Measurements from ENCODE around the gene IL19. TPM values are rescaled to one million over a fixed set of nuclear protein-coding genes. Genes with fewer than 3 reads are reported as not detected.
"Not testable (repeated sequence)": the region's sequence is repeated elsewhere in the genome, so short reads cannot be mapped to it uniquely, and the experiment has no call there.

IL19 gene
- total RNA-seq, 2 donors from 2014 or later: not detected

DNA sequence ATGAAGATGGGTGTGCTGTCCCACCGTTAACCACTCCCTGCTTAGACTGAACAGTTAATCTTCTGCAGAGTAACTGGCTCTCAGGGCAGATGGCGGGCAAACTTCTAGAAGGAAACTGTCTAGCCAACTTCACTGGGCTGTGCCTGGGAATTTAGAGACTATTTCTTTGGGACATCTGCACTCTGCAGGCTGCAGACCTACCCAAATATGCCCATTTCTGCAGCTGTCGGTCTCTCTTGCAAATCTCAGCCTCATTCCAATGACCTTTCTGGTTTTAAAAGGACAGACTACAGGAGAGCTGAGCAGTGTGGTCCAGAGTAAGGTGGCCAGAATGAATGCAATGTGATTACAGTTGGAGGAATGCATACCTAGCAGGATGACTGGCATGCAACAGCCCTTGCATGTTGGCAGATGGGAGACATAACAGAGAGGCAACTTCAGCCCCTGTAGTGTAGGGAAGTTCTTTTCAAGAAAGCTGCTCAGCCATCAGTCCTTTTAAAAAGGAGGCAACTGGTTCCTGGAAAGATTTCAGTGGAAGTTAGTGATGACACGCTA, 68.5 kb downstream of the IL19 start:
- no peak overlapping the region for H3K4me3 Mint-ChIP-seq
- H3K27me3 Mint-ChIP-seq (ENCODE audit: low read depth): peaks cover 20% of the 10 kb centered on the region
- no peak overlapping the region for H3K27ac Mint-ChIP-seq
- H3K9me3 Mint-ChIP-seq: no peaks in the 10 kb centered on the region
- no peaks in the 10 kb centered on the region for H3K36me3 Mint-ChIP-seq (ENCODE audit: insufficient read depth in 2 of 2)
- DNase-seq (no peak), ATAC-seq (replicated peaks in 1 of 2) (no peak)
- peaks cover 10% of the 10 kb centered on the region for H3K4me1 Mint-ChIP-seq (ENCODE audit: low read depth)

DNA sequence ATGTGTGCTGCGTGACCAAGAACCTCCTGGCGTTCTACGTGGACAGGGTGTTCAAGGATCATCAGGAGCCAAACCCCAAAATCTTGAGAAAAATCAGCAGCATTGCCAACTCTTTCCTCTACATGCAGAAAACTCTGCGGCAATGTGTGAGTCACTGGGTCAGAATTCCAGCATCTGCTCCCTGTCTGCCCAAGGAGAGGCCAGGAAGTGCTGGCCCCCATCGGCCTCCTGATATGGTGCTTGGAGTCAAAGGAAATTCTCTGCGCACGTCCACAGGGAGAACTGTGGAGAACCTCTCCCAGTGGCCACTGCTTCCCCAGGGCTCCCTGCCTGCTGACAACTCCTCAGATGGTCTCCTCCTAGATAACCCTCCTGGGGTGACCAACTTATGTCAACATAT, 69.3 kb downstream of the IL19 start:
- H3K27ac Mint-ChIP-seq: no peak overlapping the region
- no peaks in the 10 kb centered on the region for H3K36me3 Mint-ChIP-seq (ENCODE audit: insufficient read depth in 2 of 2)
- no peak for DNase-seq
- no peak for ATAC-seq (replicated peaks in 1 of 2)
- H3K4me1 Mint-ChIP-seq (ENCODE audit: low read depth): peaks cover 10% of the 10 kb centered on the region
- H3K9me3 Mint-ChIP-seq: no peaks in the 10 kb centered on the region
- peaks cover 20% of the 10 kb centered on the region for H3K27me3 Mint-ChIP-seq (ENCODE audit: low read depth)
- no peak overlapping the region for H3K4me3 Mint-ChIP-seq

DNA sequence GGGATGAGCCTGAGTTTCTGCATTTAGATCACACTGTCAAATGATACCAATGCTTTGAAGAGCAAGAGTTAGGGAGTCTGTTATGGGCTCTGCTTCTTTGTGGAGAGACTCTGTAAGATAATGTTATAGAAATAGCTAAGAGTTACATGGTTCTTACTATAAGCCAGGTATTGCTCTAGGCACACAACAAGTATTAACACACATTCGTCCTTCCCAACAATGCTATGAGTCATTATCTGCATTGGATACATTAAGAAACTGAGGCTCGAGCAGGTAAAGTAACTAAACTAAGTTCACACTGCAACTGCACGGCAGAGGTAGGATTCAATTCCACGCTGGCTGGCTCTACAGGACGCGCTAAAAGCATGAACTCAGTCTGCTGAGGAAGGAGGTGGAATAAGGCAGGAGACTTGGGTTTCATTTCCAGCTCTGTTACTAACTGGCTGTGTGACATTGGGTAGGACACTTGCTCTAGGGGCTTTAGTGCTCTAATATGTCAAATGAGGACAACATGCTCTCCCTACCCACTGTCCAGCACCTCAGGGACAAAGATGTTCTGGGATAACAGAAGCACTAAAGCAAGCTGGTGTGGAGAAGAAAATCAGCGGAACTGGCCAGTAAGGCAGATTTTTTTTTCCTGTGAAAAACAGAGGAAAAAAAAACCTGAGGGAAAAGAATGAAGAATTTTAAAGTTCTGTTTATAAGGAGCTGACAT, 71.2 kb downstream of the IL19 start:
- DNase-seq (no peak), ATAC-seq (replicated peaks in 1 of 2) (no peak)
- no peak overlapping the region for H3K27ac Mint-ChIP-seq
- no peaks in the 10 kb centered on the region for H3K36me3 Mint-ChIP-seq (ENCODE audit: insufficient read depth in 2 of 2)
- H3K4me3 Mint-ChIP-seq: no peak overlapping the region
- H3K27me3 Mint-ChIP-seq (ENCODE audit: low read depth): peaks cover 19% of the 10 kb centered on the region
- no peaks in the 10 kb centered on the region for H3K9me3 Mint-ChIP-seq
- H3K4me1 Mint-ChIP-seq (ENCODE audit: low read depth): peaks cover 10% of the 10 kb centered on the region

DNA sequence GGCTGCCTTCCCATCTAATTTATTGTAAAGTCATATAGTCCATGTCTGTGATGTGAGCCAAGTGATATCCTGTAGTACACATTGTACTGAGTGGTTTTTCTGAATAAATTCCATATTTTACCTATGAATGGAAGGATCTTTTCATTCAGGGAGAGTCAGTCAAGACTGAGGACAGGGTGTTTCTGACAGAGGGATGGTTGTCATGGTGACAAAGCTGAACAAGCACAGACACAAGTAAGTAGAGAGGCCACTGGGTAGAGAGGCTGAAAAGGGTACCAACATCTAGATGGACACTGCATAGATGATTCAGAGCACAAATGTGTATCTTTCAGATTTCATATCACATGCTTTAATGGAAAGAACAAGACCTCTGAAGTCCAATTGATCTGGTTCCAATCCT, 72.3 kb downstream of the IL19 start:
- Mint-ChIP-seq H3K4me1 (ENCODE audit: low read depth) (peaks cover 10% of the 10 kb centered on the region), H3K9me3 (no peaks in the 10 kb centered on the region), H3K4me3 (no peak overlapping the region), H3K36me3 (ENCODE audit: insufficient read depth in 2 of 2) (no peaks in the 10 kb centered on the region), H3K27ac (no peak overlapping the region), H3K27me3 (ENCODE audit: low read depth) (peaks cover 11% of the 10 kb centered on the region)
- no peak for ATAC-seq (replicated peaks in 1 of 2)
- no peak for DNase-seq

DNA sequence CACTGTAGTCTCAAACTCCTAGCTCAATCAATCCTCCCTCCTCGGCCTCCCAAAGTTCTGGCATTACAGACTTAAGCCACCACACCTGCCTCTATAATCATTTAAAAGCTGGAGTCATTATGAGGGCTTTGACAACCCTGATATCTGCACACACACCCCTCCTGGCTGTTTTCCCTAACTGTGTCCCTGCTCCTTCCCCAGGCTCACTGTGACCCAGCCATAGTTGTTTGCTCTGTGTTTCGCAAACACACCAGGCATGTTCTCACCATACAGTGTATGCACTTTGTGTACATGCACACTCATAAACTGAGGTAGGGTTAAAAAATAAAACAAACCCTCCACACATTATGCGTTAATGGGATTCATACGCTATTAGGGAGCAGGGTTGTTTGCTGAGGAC, 73.1 kb downstream of the IL19 start:
- Mint-ChIP-seq H3K27me3 (ENCODE audit: low read depth) (peaks cover 11% of the 10 kb centered on the region), H3K27ac (no peak overlapping the region), H3K4me1 (ENCODE audit: low read depth) (peaks cover 10% of the 10 kb centered on the region), H3K9me3 (no peaks in the 10 kb centered on the region), H3K4me3 (no peak overlapping the region), H3K36me3 (ENCODE audit: insufficient read depth in 2 of 2) (no peaks in the 10 kb centered on the region)
- ATAC-seq (replicated peaks in 1 of 2) (no peak), DNase-seq (no peak)

DNA sequence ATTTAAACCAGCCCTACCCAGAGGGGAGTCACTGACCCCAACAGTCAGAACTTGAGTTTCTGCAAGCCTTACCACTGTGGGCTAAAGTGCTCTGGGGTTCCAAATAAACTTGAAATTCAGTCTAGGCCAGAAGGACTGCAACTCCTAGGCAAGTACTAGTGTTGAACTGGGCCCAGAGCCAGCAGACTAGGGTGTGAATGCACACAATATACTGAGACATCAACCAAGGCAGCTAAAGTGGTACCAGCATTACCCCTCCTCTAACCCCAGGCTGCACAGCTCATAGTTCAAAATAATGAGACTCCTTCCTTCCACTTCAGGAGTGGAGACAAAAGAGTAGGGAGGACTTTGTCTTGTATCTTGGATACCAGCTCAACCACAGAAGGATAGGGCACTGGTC, 75.9 kb downstream of the IL19 start:
- DNase-seq (no peak), ATAC-seq (replicated peaks in 1 of 2) (no peak)
- Mint-ChIP-seq H3K27me3 (ENCODE audit: low read depth) (peaks cover 7% of the 10 kb centered on the region), H3K27ac (no peak overlapping the region), H3K36me3 (ENCODE audit: insufficient read depth in 2 of 2) (no peaks in the 10 kb centered on the region), H3K4me3 (no peak overlapping the region), H3K9me3 (no peaks in the 10 kb centered on the region), H3K4me1 (ENCODE audit: low read depth) (peaks cover under 1% of the 10 kb centered on the region)

DNA sequence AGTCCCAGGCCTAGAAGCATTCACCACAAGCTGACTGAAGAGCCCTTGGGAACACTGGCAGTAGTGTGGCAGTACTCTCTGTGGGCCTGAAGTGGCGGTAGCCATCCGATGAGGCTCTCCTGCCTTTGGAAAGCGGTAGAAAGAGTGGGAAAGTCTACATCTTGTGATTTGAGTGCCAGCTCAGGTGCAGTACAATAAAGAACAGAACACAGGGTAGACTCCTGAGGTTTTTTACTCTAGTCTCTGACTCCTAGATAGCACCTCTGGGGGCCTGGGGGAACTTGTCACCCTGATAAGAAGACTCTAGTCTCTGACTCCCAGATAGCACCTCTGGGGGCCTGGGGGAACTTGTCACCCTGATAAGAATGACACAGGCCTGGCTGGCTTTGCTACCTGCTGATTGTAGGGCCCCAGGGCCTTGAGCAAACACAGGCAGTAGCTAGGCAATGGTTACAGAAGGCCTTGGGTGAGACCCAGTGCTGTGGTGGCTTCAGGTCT, 76.8 kb downstream of the IL19 start:
- Mint-ChIP-seq H3K4me3 (no peak overlapping the region), H3K9me3 (no peaks in the 10 kb centered on the region), H3K4me1 (ENCODE audit: low read depth) (no peaks in the 10 kb centered on the region), H3K36me3 (ENCODE audit: insufficient read depth in 2 of 2) (no peaks in the 10 kb centered on the region), H3K27me3 (ENCODE audit: low read depth) (peaks cover 7% of the 10 kb centered on the region), H3K27ac (no peak overlapping the region)
- ATAC-seq (replicated peaks in 1 of 2) (no peak), DNase-seq (no peak)

DNA sequence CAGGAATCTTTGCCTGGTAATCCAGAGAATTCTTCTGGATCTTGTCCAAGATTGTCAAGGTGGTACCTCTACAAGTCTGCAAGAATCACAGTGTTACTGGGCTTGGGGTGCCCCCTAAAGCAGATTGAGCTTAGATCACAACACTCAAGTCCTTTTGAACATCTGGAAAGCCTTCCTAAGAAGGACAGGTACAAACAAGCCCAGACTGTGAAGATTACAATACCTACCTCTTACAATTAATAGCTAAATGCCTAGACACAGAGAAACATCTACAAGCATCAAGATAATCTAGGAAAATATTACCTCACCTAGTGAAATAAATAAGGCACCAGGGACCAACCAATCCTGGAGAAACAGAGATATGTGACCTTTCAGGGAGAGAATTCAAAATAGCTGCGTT, 77.4 kb downstream of the IL19 start:
- DNase-seq (no peak), ATAC-seq (replicated peaks in 1 of 2) (no peak)
- Mint-ChIP-seq H3K36me3 (ENCODE audit: insufficient read depth in 2 of 2) (no peaks in the 10 kb centered on the region), H3K4me3 (no peak overlapping the region), H3K9me3 (peaks cover 0 to 2% of the 10 kb centered on the region in 2 donors), H3K27me3 (ENCODE audit: low read depth) (peaks cover 7% of the 10 kb centered on the region), H3K27ac (no peak overlapping the region), H3K4me1 (ENCODE audit: low read depth) (no peaks in the 10 kb centered on the region)

DNA sequence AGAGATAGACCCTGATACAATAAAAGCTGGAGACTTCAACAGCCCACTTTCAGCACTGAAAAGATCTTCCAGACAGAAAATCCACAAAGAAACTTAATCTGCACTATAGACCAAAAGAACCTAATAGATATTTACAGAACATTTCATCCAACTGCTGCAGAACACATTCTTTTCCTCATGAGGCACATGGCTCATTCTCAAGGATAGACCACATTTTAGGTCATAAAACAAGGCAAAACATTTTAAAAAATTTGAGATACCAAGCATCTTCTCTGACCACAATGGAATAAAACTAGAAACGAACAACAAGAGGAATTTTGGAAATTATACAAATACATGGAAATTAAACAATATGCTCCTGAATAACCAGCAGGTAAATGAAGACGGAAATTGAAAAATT, 79.8 kb downstream of the IL19 start:
- H3K36me3 Mint-ChIP-seq (ENCODE audit: insufficient read depth in 2 of 2): no peaks in the 10 kb centered on the region
- ATAC-seq (replicated peaks in 1 of 2): no peak
- H3K27me3 Mint-ChIP-seq (ENCODE audit: low read depth): peaks cover 7% of the 10 kb centered on the region

DNA sequence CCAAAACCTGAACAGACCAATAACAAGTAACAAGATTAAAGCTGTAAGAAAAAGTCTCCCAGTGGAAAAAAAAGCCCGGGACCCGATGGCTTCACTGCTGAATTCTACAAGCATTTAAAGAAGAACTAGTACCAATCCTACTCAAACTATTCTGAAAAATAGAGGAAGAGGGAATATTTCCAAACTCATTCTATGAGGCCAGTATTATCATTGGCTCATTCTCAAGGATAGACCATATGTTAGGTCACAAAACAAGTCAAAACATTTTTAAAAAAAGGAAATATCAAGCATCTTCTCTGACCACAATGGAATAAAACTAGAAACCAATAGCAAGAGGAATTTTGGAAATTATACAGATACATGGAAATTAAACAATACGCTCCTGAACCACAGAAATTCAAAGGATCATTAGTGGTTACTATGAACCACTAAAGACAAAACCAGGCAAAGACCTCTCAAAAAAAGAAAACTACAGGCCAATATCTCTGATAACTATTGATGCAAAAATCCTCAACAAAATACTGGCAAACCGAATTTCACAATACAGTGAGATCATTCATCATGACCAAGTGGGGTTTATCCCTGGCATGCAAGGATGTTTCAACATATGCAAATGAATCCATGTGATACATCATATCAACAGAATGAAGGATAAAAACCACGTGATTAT, 80.9 kb downstream of the IL19 start:
- peaks cover 0 to 4% of the 10 kb centered on the region in 2 donors for H3K9me3 Mint-ChIP-seq
- peaks cover 7% of the 10 kb centered on the region for H3K27me3 Mint-ChIP-seq (ENCODE audit: low read depth)
- no peak overlapping the region for H3K27ac Mint-ChIP-seq
- DNase-seq (no peak), ATAC-seq (replicated peaks in 1 of 2) (no peak)
- H3K4me3 Mint-ChIP-seq: no peak overlapping the region
- H3K4me1 Mint-ChIP-seq (ENCODE audit: low read depth): peaks cover 6% of the 10 kb centered on the region
- H3K36me3 Mint-ChIP-seq (ENCODE audit: insufficient read depth in 2 of 2): no peaks in the 10 kb centered on the region

More for the DNA sequence above, 79.8 kb downstream of the IL19 start:
- H3K9me3 Mint-ChIP-seq: peaks cover 0 to 4% of the 10 kb centered on the region in 2 donors
- H3K4me1 Mint-ChIP-seq (ENCODE audit: low read depth): no peaks in the 10 kb centered on the region
- DNase-seq: no peak
- H3K4me3 Mint-ChIP-seq: no peak overlapping the region
- no peak overlapping the region for H3K27ac Mint-ChIP-seq

DNA sequence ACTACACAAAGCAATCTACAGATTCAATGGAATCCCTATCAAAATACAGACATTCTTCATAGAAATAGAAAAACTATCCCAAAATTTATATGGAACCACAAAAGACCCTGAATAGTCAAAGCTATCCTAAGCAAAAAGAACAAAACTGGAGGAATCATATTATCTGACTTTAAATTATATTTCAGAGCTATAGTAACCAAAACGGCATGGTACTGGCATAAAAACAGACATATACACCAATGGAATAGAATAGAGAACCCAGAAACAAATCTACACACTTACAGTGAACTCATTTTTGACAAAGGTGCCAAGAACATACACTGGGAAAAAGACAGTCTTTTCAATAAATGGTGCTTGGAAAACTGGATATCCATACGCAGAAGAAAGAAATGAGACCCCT, 82.1 kb downstream of the IL19 start:
- not testable (repeated sequence) for H3K4me3 Mint-ChIP-seq; H3K27me3 Mint-ChIP-seq (ENCODE audit: low read depth); H3K9me3 Mint-ChIP-seq; DNase-seq; H3K36me3 Mint-ChIP-seq (ENCODE audit: insufficient read depth in 2 of 2); H3K27ac Mint-ChIP-seq; ATAC-seq (replicated peaks in 1 of 2)
- peaks cover 17% of the 10 kb centered on the region for H3K4me1 Mint-ChIP-seq (ENCODE audit: low read depth)

DNA sequence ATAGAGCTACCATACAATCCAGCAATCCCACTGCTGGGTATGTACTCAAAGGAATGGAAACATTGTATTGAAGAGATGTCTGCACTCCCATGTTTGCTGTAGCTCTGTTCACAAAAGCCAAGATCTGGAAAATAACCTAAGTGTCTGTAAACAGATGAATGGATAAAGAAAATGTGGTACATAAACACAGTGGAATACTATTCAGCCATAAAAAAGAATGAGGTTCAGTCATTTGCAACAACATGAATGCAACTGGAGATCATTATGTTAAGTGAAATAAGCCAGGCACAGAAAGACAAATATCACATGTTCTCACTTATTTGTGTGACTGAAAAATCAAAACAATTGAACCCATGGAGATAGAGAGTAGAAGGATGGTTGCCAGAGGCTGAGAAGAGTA, 83.1 kb downstream of the IL19 start:
- H3K36me3 Mint-ChIP-seq (ENCODE audit: insufficient read depth in 2 of 2): not testable (repeated sequence)

DNA sequence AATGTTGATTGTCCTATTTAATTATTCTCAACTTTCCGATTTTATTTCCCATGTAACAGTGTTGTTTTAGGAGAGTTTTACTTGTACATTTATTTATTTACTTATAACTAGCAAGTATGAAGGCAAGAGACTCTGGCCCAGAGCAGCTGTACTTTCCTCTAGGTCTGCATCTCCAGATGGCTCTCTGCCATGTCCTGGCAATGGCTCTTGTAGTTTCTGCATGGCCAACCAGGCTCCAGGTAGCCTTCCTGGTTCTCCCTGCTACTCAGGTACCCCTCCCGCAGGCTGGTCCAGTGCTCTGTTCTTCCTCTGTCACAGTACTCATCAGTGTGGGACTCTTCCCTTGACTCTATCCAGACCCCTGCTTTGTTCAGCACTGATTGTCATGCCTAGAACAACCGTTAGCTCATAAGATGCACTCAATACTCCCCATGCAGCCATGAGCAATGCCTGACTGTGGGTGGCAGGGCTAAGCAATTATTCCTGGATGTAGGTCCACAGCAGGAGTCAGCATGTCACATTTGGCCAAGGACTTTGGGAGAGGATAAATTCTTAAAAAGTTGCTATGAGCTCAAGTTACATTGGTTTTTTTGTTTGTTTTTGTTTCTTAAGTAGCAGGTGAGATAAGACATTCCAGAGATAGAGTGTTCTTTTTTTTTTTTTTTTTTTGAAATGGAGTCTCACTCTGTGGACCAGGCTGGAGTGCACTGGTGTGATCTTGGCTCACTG, 84.0 kb downstream of the IL19 start:
- H3K27ac Mint-ChIP-seq: no peak overlapping the region
- H3K4me3 Mint-ChIP-seq: no peak overlapping the region
- peaks cover 0 to 4% of the 10 kb centered on the region in 2 donors for H3K9me3 Mint-ChIP-seq
- H3K4me1 Mint-ChIP-seq (ENCODE audit: low read depth): peaks cover 17% of the 10 kb centered on the region
- H3K36me3 Mint-ChIP-seq (ENCODE audit: insufficient read depth in 2 of 2): no peaks in the 10 kb centered on the region
- ATAC-seq (replicated peaks in 1 of 2): no peak
- no peak for DNase-seq
- peaks cover 7% of the 10 kb centered on the region for H3K27me3 Mint-ChIP-seq (ENCODE audit: low read depth)

More for the DNA sequence above, 83.1 kb downstream of the IL19 start:
- DNase-seq; H3K27ac Mint-ChIP-seq; H3K27me3 Mint-ChIP-seq (ENCODE audit: low read depth); H3K9me3 Mint-ChIP-seq; ATAC-seq (replicated peaks in 1 of 2); H3K4me3 Mint-ChIP-seq: not testable (repeated sequence)
- H3K4me1 Mint-ChIP-seq (ENCODE audit: low read depth): peaks cover 17% of the 10 kb centered on the region

Data from activated T-cell treated with anti-CD3 and anti-CD28 coated beads, Interleukin-2, amount 50 U/mL, for 72 hours (primary cell).